Stimulated activated CD8-positive, alpha-beta memory T cell treated with anti-CD3 and anti-CD28 coated beads, Interleukin-4, amount 100 ng/mL, for 48 hours (primary cell): ENCODE results near the gene TNFRSF18.

Experiments used
- DNase-seq: peaks from one replicate; pipeline ENCODE4 v3.0.0-alpha.2; 2020

Gene TNFRSF18

GRCh38 chr1:1175221-1176062, 30.9 kb downstream of the TNFRSF18 start:
- no peak for DNase-seq

- DNase-seq: peak; percentile 47
Measured at GRCh38 chr1:1173793-1174415, 32.5 kb downstream of the TNFRSF18 start, which contains the start of gene TTLL10. Gene TTLL10 (plus strand): TSS chr1:1173880. CDS start chr1:1179216, 5,336 bp downstream.

- no peak for DNase-seq
Measured at GRCh38 chr1:1173061-1173792, 33.2 kb downstream of the TNFRSF18 start.

GRCh38 chr1:1171546-1172340, 34.6 kb downstream of the TNFRSF18 start:
- DNase-seq: peak; percentile 50

- DNase-seq: no peak
Measured at GRCh38 chr1:1171161-1171545, 35.2 kb downstream of the TNFRSF18 start.

GRCh38 chr1:1170215-1171091, 35.9 kb downstream of the TNFRSF18 start:
- DNase-seq: no peak

GRCh38 chr1:1169429-1170214, 36.8 kb downstream of the TNFRSF18 start:
- DNase-seq: no peak

GRCh38 chr1:1168451-1169411, 37.7 kb downstream of the TNFRSF18 start:
- no peak for DNase-seq

GRCh38 chr1:1167841-1168450, 38.4 kb downstream of the TNFRSF18 start:
- DNase-seq: no peak

- DNase-seq: no peak
Measured at GRCh38 chr1:1167398-1167821, 39.0 kb downstream of the TNFRSF18 start.

- no peak for DNase-seq
Measured at GRCh38 chr1:1166642-1167397, 39.6 kb downstream of the TNFRSF18 start.

- no peak for DNase-seq
Measured at GRCh38 chr1:1165900-1166421, 40.4 kb downstream of the TNFRSF18 start.

- no peak for DNase-seq
Measured at GRCh38 chr1:1165485-1165884, 40.9 kb downstream of the TNFRSF18 start.

- no peak for DNase-seq
Measured at GRCh38 chr1:1164701-1165451, 41.5 kb downstream of the TNFRSF18 start.

- DNase-seq: no peak
Measured at GRCh38 chr1:1164361-1164700, 42.1 kb downstream of the TNFRSF18 start.

GRCh38 chr1:1163538-1164070, 42.8 kb downstream of the TNFRSF18 start:
- DNase-seq: no peak
